Measurements from ENCODE around the gene CCDC146. TPM values are rescaled to one million over a fixed set of nuclear protein-coding genes. Genes with fewer than 3 reads are reported as not detected.

The CCDC146 gene
- polyA plus RNA-seq, 1 donor from 2014 or later = 13.0 TPM

GRCh38 chr7:77320714-77321113, 198.3 kb downstream of the CCDC146 start:
- H3K4me3 ChIP-seq (ENCODE audit: low read length) = no peak overlapping the region
- TF ChIP-seq EZH2 (IDR thresholded peaks at IDR 0.05; ENCODE audit: borderline replicate concordance, insufficient read depth, low read length, poor library complexity, severe bottlenecking) = no peak
- TF ChIP-seq SMC3 (conservative IDR thresholded peaks at IDR 0.05; ENCODE audit: poor library complexity) = no peak
- no peak for TF ChIP-seq TAF1 (IDR thresholded peaks at IDR 0.05; ENCODE audit: low read depth)
- TF ChIP-seq, protein P1, sequence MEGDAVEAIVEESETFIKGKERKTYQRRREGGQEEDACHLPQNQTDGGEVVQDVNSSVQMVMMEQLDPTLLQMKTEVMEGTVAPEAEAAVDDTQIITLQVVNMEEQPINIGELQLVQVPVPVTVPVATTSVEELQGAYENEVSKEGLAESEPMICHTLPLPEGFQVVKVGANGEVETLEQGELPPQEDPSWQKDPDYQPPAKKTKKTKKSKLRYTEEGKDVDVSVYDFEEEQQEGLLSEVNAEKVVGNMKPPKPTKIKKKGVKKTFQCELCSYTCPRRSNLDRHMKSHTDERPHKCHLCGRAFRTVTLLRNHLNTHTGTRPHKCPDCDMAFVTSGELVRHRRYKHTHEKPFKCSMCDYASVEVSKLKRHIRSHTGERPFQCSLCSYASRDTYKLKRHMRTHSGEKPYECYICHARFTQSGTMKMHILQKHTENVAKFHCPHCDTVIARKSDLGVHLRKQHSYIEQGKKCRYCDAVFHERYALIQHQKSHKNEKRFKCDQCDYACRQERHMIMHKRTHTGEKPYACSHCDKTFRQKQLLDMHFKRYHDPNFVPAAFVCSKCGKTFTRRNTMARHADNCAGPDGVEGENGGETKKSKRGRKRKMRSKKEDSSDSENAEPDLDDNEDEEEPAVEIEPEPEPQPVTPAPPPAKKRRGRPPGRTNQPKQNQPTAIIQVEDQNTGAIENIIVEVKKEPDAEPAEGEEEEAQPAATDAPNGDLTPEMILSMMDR (IDR thresholded peaks at IDR 0.05; ENCODE audit: poor library complexity, severe bottlenecking) = no peak
- TF ChIP-seq RAD21 (conservative IDR thresholded peaks at IDR 0.05) = no peak
- no peak for TF ChIP-seq POLR2AphosphoS5 (IDR thresholded peaks at IDR 0.05)
- TF ChIP-seq EP300 (conservative IDR thresholded peaks at IDR 0.05; ENCODE audit: poor library complexity, severe bottlenecking) = no peak
- TF ChIP-seq REST (IDR thresholded peaks at IDR 0.05; ENCODE audit: borderline replicate concordance) = no peak
- TF ChIP-seq MXI1 (conservative IDR thresholded peaks at IDR 0.05; ENCODE audit: poor library complexity, severe bottlenecking) = no peak
- H3K36me3 ChIP-seq (ENCODE audit: insufficient read depth, low read length) = no peaks in the 10 kb centered on the region
- H3K27me3 ChIP-seq (ENCODE audit: insufficient read depth, low read depth, low read length) = no peaks in the 10 kb centered on the region
- H3K9ac ChIP-seq (ENCODE audit: low read length) = no peak overlapping the region
- no peaks in the 10 kb centered on the region for H4K20me1 ChIP-seq (ENCODE audit: insufficient read depth)
- H3K27ac ChIP-seq (ENCODE audit: low read length) = no peak overlapping the region
- no peaks in the 10 kb centered on the region for H3K9me2 ChIP-seq (ENCODE audit: insufficient read depth, low read length)
- H3F3A ChIP-seq (ENCODE audit: insufficient read depth, low read length, poor library complexity, severe bottlenecking) = no peaks in the 10 kb centered on the region
- H3K9me3 ChIP-seq (ENCODE audit: low read length) = no peaks in the 10 kb centered on the region
- no peaks in the 10 kb centered on the region for H3K79me2 ChIP-seq (replicated peaks; ENCODE audit: insufficient read depth, low read length)
- no peak overlapping the region for H2AFZ ChIP-seq (ENCODE audit: low read depth, low read length)
- H3K4me2 ChIP-seq (ENCODE audit: low read length) = no peak overlapping the region

DNA sequence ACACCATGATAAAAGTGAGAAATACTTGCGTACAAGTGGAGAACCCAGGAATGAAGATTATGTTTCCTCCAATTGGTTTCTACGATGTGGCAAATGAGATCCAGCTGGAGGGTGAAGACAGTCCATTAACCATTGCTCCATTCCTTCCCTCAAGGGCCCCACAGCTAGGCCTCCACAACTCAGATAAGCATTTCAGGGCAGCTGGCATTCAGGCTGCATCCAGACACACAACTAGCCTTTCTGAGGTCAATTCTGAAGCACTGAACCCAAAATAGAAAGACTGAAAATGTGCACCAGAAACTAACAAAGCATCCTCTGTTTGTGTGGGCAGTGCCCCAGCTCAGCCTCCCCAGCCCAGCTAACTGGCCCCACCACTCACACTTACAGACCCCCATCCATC, 198.9 kb downstream of the CCDC146 start:
- Histone ChIP-seq H3K27me3 (ENCODE audit: insufficient read depth, low read depth, low read length) (no peaks in the 10 kb centered on the region), H3K9ac (ENCODE audit: low read length) (no peak overlapping the region), H3K27ac (ENCODE audit: low read length) (no peak overlapping the region), H3K9me3 (ENCODE audit: low read length) (no peaks in the 10 kb centered on the region), H4K20me1 (ENCODE audit: insufficient read depth) (no peaks in the 10 kb centered on the region), H2AFZ (ENCODE audit: low read depth, low read length) (no peak overlapping the region), H3K36me3 (ENCODE audit: insufficient read depth, low read length) (no peaks in the 10 kb centered on the region), H3F3A (ENCODE audit: insufficient read depth, low read length, poor library complexity, severe bottlenecking) (no peaks in the 10 kb centered on the region), H3K79me2 (replicated peaks; ENCODE audit: insufficient read depth, low read length) (no peaks in the 10 kb centered on the region), H3K9me2 (ENCODE audit: insufficient read depth, low read length) (no peaks in the 10 kb centered on the region), H3K4me2 (ENCODE audit: low read length) (no peak overlapping the region), H3K4me3 (ENCODE audit: low read length) (no peak overlapping the region)
- TF ChIP-seq, protein P1 (IDR thresholded peaks at IDR 0.05; ENCODE audit: poor library complexity, severe bottlenecking) = no peak
- TF ChIP-seq POLR2AphosphoS5 (IDR thresholded peaks at IDR 0.05) = no peak
- TF ChIP-seq EP300 (conservative IDR thresholded peaks at IDR 0.05; ENCODE audit: poor library complexity, severe bottlenecking) = no peak
- TF ChIP-seq MXI1 (conservative IDR thresholded peaks at IDR 0.05; ENCODE audit: poor library complexity, severe bottlenecking) = no peak
- no peak for TF ChIP-seq SMC3 (conservative IDR thresholded peaks at IDR 0.05; ENCODE audit: poor library complexity)
- no peak for TF ChIP-seq RAD21 (conservative IDR thresholded peaks at IDR 0.05)
- TF ChIP-seq REST (IDR thresholded peaks at IDR 0.05; ENCODE audit: borderline replicate concordance) = no peak
- TF ChIP-seq EZH2 (IDR thresholded peaks at IDR 0.05; ENCODE audit: borderline replicate concordance, insufficient read depth, low read length, poor library complexity, severe bottlenecking) = no peak
- TF ChIP-seq TAF1 (IDR thresholded peaks at IDR 0.05; ENCODE audit: low read depth) = no peak

All from neural cell (in vitro differentiated cells).